HG02571 (cell line): Measurements from ENCODE around the gene FHOD3.

Source experiments
- ATAC-seq: cut with Tn5 transposase; IDR thresholded peaks from one replicate; pipeline ENCODE4 v1.9.1; 2021; ENCODE audit warnings: mild to moderate bottlenecking, moderate library complexity; ENCODE audit not compliant: unreplicated experiment

The FHOD3 gene

DNA sequence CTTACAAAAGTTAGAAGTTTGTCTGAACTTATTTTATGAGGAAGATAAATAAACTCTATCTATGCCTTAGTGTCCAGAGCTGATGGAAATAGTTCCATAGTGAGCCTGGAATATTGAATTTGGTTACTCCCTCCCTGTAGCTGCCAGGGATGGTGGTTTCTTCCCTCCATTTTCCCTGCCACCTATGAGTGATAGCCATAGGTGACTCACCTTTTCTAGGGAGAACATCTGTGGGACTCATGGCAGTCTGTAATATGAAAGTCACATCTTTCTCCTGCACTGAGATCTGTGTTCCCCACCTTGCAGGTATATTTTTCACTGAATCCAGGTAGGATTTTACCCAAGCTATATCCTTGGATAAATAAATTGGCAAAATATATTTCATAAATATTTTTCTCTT is 382.5 kb downstream of the FHOD3 start:
- ATAC-seq: no peak

DNA sequence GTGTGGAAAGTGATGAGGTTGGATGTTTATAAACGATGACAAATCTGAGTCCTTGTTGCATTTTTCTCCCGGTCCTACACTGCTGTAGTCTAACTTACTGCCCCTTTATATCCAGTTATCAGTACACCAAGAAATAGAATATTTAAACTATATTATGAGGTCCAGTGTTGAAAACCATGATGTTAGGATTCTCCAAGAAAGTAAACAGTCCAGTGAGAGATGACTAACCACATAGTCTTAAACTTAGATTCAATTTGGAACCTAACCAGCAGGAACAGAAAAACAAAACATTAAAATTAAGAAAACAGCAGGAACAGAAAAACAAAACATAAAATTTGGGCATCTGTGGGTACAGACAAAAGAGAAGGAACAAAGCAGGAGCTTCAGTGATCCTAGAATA is 388.1 kb downstream of the FHOD3 start:
- no peak for ATAC-seq

DNA sequence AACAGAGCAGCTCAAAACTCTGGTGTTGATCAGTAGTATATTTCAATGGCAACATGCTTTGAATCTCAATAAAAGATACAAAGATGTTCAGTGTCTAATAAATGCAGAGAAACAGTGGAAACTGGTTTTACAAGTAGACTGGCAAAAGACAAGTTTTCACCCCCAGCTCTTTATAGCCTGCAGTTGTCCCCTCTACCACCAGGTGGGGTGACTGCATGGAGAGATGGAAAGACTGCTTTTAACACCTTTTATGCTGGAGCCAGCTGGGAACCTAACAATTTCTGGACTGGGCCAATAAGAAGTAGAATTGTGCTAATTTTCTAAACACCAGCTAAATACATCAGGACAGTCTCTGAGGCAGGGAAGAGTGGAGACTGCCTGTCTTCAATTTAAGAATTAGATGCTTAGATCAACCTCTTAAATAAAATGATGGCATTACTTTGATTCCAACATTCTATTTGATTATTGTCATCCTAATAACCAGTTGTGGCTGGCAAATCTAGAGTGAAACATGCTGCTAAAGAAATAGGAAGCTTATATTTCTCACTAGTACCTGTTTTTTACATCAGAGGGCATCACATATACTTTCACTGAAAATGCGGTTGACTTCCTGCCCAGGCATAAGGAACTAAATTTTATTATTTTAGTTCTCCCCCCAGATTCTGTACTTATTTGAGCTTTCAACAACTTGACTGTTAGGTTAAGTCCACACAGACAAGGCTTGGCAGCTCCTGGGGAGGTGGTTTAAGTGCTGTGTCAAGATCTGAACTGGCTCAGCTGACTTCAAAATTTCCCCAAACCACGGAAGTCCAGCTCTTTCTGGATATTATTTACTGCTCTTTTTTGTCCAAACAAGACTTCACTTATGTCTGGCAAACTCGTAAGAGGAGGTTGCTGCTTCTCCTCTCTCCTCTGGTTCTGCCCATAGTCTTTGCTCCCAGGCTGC is 390.8 kb downstream of the FHOD3 start:
- no peak for ATAC-seq

DNA sequence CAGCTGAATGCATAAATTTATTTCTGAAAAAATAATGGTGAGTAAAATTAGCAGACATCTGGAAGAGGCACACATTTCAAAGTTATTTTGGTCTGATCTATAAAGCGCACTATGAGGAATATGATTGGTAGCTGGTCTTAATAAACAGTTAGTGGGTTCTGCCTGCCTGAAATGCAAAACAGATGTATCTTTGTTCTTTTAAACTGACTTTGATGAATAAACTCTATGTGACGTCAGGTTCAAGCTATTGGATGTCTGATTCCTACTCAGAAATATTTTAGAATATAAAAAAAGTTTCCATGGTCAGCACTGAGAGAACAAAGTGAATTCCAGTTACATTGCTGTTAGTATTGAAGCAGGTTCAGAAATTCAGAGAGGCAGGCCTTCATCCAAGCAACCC is 394.9 kb downstream of the FHOD3 start:
- ATAC-seq: no peak

GRCh38 chr18:36692921-36693332 is 395.4 kb downstream of the FHOD3 start:
- no peak for ATAC-seq

- ATAC-seq: no peak
Observed at GRCh38 chr18:36693931-36694620, 396.6 kb downstream of the FHOD3 start.

DNA sequence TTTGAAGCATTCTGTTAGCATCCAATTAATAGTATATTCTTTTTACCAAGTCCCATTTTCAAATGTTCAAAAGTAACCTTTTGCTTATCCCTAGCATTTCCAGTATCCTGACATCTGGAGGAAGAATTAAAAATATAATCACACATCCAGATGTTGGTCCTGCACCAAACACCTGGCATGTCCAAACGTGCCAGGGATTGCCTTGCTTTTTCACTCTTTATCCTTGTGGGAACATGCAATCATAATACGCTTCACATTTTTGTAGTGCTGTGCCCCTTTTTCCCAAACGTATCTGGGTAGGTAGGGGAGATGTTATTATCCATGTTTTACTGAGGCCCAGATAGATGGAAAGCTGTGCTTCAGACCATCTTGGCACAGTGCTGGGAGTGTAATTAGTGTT is 398.3 kb downstream of the FHOD3 start:
- ATAC-seq: no peak

DNA sequence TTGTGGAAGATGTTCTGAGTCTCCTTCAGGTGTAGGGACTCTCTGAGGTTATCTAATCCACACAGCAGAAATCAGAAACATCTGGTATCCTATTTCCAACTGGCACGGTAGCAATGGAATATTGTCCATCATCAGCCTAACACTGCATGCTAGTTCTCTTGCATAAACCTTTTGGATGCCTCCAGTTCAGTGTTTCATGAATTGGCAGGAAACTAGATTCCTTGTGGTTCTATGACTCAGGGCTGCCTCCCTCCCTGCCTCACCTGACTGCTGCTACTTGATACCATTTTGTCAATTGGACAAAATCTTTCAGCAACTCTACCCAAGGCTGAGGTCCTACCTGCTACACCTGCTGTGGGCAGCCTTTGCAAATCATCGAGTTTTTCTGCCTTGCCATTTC is 400.4 kb downstream of the FHOD3 start:
- ATAC-seq: no peak

DNA sequence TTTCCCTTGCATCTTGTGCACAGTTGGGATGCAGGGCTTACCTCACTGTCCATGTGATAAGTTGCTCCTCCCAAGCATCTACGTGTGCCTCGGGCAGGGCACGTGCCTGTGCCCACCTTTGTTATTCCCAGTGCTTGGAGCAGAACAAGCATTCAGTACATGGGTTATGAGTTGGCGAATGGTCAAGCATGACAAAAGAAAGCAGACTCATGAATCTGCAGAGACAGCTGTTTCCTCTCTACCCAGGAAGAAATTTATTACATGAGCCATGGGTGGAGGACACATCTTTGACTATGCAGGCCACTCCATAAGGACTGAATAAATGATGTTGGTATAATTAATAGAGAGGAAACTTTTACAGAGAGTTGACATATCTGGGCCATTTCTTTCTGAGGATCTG is 403.4 kb downstream of the FHOD3 start:
- no peak for ATAC-seq

DNA sequence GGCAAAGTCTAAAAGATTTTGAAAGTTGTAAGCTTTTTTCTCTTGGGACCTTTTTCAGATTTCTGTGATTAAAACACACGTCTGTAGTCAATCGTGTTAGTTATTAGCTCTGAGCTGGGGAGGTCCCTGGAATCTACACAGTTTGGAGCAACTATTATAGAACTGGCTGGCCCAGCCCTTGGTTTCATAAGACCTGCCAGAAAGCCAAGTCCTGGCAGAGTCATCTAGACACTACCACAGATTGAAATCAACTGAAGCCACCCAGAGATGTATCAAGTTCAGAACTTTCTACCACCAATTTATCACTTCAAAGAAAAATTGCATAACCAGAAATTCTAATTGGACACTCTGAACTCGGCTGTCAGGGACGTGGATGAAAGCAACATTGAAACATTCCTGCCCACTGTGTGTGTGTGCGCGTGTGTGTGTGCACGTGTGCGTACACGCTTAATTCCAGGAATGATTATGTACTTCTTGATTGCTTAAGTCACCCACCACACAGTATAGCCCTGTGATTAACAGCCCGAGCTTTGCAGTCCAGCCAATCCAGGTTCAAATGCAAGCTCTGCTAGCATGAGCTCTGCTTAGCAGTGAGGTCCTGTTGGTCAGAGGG is 405.0 kb downstream of the FHOD3 start:
- no peak for ATAC-seq

DNA sequence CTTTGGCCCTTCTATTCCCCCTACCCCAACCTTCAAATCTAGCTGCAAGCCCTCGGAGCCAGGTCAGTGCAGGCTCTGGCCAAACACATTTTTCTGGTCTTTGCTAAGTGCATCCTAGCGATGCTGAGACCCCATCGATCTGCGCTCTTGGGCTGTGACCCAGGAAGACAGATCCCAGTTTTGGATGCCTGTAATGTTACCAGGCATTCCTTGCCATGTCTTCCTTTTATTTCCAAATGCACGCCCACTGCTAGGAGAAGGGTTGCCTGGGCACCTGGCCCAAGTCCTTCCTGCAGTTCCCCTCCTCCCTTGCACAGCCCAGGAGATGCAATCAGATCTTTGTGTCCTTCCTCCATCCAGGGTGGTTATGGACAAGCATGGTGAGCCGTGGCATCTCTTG is 406.6 kb downstream of the FHOD3 start:
- no peak for ATAC-seq

GRCh38 chr18:36706134-36706881 is 408.8 kb downstream of the FHOD3 start:
- ATAC-seq: no peak

DNA sequence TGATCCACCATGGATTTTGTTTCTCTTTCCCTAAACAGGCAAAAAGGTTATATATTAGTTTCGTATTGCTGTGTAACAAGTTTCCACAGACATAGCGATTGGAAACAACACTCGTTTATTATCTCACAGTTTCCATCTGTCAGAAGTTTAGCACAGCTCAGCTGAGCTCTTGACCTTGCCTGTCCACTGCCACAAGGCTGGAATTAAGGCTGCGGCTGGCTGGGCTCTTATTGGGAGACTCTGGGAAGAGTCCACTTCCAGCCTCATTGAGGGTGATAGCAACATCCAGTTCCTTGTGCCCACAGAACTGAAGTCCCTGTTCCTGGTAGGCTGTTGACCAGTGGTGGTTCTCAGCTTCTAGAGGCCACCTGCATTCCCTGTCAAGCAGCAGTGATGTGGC is 410.9 kb downstream of the FHOD3 start:
- no peak for ATAC-seq

DNA sequence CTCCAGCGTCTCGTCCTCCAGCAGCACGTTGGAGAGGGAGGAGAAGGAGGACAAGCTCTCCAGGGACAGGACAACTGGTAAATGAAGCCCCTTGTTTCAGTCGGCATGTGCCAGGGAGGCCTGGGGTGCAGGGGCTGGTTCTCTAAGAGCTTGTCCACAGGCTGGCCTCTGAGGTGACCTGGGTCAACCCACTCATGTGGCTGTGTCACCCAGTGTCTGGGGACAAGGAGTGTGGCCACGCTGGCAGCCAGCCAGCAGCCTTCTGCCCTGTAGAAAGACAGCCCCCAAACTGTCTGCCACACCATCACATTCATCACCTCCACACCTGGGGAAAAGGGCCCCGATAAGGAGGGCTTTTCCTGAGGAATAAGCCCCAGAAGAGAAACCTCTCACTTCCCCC is 411.8 kb downstream of the FHOD3 start:
- ATAC-seq: no peak

DNA sequence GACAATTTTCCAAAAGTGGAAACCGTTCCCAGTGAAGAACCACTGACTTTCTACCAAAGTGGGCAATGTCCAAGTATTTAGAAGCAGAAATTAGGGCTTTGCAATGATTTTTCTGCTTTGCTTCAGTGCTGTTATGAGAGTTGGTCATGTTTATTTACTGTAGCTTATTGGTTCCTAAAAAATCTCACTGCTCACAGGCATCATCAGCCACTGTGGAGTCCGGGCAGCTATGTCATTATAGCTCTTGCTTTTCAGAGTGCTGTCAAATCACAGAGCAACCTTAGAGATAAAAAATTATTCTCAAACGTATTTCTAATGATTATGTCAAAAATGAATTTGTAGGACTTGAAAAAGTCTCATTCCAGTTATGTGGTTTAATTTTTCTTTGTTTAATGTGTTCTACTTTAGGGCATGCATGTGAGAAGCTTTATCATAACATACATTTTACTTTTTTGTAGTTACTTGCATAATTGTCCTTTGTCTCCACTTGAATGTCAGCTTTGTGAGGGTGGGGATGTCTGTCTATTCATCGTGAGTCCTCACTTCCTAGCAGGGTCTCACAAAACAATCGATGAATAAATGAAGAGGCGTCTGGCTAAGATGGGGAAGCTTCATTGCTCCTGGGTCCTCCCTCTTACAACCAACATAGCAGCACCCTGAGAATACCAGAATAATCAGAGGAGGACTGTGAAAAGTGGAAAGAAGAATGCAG is 413.7 kb downstream of the FHOD3 start:
- no peak for ATAC-seq

- ATAC-seq: no peak
Observed at GRCh38 chr18:36711813-36712444, 414.4 kb downstream of the FHOD3 start.

DNA sequence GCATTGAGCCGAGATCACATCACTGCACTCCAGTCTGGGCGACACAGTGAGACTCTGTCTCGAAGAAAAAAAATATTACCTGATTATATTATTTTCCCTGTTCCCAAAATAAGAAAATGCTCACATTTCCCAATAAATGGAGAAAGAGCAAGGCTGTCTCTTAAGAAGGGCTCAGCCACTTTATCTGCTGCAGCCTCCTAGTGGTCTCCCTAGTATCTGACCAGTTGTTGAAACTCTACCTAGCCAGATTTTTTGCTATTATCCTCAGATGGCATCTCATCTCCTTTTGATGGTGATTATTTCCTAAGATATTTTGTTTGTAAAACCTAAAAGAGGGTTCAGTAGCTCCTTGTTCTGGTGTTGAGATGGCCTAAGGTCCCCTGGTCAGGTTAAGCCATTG is 417.0 kb downstream of the FHOD3 start:
- no peak for ATAC-seq

- ATAC-seq: no peak
Observed at GRCh38 chr18:36717422-36718110, 420.1 kb downstream of the FHOD3 start.

- no peak for ATAC-seq
Observed at GRCh38 chr18:36718705-36719328, 421.3 kb downstream of the FHOD3 start.
